Spleen (tissue), 11 donors: ENCODE results near the gene CDHR2. TPM values are rescaled to one million over a fixed set of nuclear protein-coding genes. Genes with fewer than 3 reads are reported as not detected.
A peak's percentile ranks its signal among the peaks of the same experiment; 100 is the strongest.

Source experiments
- DNase-seq: peaks from one replicate; pipeline ENCODE4 v3.0.0-alpha.2; 2020
- H3K27ac ChIP-seq, 8 donors: fragments of 200-600 bp; sonication (generic) in 7 of 8; 1 replicate in 4 of 8; 2 replicates in 4 of 8; pipeline versions ENCODE4 v1.5.0 to v1.8.0; 2016 to 2021; ENCODE audit warnings: inconsistent platforms in 4 of 8, mild to moderate bottlenecking in 4 of 8, moderate library complexity in 1 of 8
- H3K27me3 ChIP-seq, 7 donors: fragments of 200-600 bp; sonication (generic) in 6 of 7; replicated peaks in 1 of 7; 1 replicate in 4 of 7; 2 replicates in 3 of 7; pipeline versions ENCODE4 v1.5.0 to v1.8.0; 2016 to 2021; ENCODE audit warnings: inconsistent platforms in 3 of 7, mild to moderate bottlenecking in 1 of 7
- H3K36me3 ChIP-seq, 6 donors: fragments of 200-600 bp; sonication (generic) in 5 of 6; 1 replicate in 4 of 6; 2 replicates in 2 of 6; pipeline versions ENCODE4 v1.5.0 to v1.8.0; 2016 to 2021; ENCODE audit warnings: inconsistent platforms in 2 of 6
- H3K4me1 ChIP-seq, 6 donors: fragments of 200-600 bp; sonication (generic) in 5 of 6; 1 replicate in 3 of 6; 2 replicates in 3 of 6; pipeline versions ENCODE4 v1.5.0 to v1.8.0; 2016 to 2021; ENCODE audit warnings: inconsistent platforms in 3 of 6
- H3K4me3 ChIP-seq, 8 donors: fragments of 200-600 bp; sonication (generic) in 7 of 8; 1 replicate in 4 of 8; 2 replicates in 4 of 8; pipeline versions ENCODE4 v1.5.0 to v1.8.0; 2016 to 2021; ENCODE audit warnings: inconsistent platforms in 4 of 8, mild to moderate bottlenecking in 4 of 8, moderate library complexity in 2 of 8
- H3K9me3 ChIP-seq, 8 donors: fragments of 200-600 bp; sonication (generic) in 7 of 8; 1 replicate in 4 of 8; 2 replicates in 4 of 8; pipeline versions ENCODE4 v1.5.0 to v1.8.0; 2016 to 2021; ENCODE audit warnings: inconsistent platforms in 4 of 8
- CTCF ChIP-seq, 11 experiments: fragments of 200-600 bp in 7 of 11; fragments of 450-650 bp in 4 of 11; sonication (generic) in 4 of 11; IDR thresholded peaks in 8 of 11; conservative IDR thresholded peaks in 3 of 11; 1 replicate in 7 of 11; 2 replicates in 4 of 11; pipeline versions ENCODE4 v1.4.0 to v1.8.0; 2016 to 2021; ENCODE audit warnings: antibody characterized with exemption in 11 of 11, inconsistent platforms in 4 of 11, mild to moderate bottlenecking in 1 of 11
- POLR2A ChIP-seq, 3 donors: fragments of 450-650 bp; IDR thresholded peaks; one replicate each; pipeline ENCODE4 v1.5.1; 2017; ENCODE audit warnings: antibody characterized with exemption in 3 of 3, mild to moderate bottlenecking in 1 of 3
- POLR2AphosphoS5 ChIP-seq, 3 donors: sonication (generic); formaldehyde crosslinking; IDR thresholded peaks; one replicate each; pipeline ENCODE4 v1.5.1; 2017; ENCODE audit warnings: antibody characterized with exemption in 3 of 3
- WGBS, 5 donors: extraction: QIAGEN DNeasy Blood & Tissue Kit in 3 of 5; methylation state at CpG; one replicate each; pipeline versions ENCODE4 v1.1.5 to v1.1.7; 2013 to 2018; 5-methylcytosine and 5-hydroxymethylcytosine counted together
- intact Hi-C: fragments of 100-400 bp; cut with DNase I; formaldehyde crosslinking; loops from one replicate; pipeline ENCODE4 v1.15.0; 2023; ENCODE audit warnings: low total_unique reads
- polyA plus RNA-seq, 3 donors: library from polyadenylated mRNA; stranded (reverse); fragments of 200-250 nt; gene quantifications; one replicate each; pipeline ENCODE4 v1.2.1, GENCODE V29; 2013
- total RNA-seq, 7 donors: library from RNA; depleted of rRNA in 3 of 7; stranded (reverse); fragments of >200 nt in 3 of 7; fragmentation: NEBNext Ultra II Directional in 4 of 7; extraction: Animal tissue kit (Norgen Biotek cat#: 25700) in 4 of 7; gene quantifications; one replicate each; pipeline versions ENCODE4 v1.1.0 to v1.2.1, GENCODE V29; 2016 to 2021
- donor health status: healthy with polysubstance abuse.
- donor health status: DM: no; HTN: no; CAD: no; lungs with moderate emphysema.
- donor health status: DM: no; HTN: no; CAD: no.
- donor health status: Bipolar disorder and iron deficiency.
- donor health status: healthy.
- donor health status: DM: no; HTN: no; CAD: no.
- donor health status: DM: yes; HTN: yes; CAD: no.

The CDHR2 gene
- total and polyA plus RNA-seq, 10 donors: 0.02 to 1.4 (median 0.33) TPM; not detected in 2

GRCh38 chr5:176545388-176545736, 3.8 kb upstream of the CDHR2 start:
- peak overlapping the region in 2 of 8 donors; percentile 14 to 16 for H3K27ac ChIP-seq
- no peaks in the 10 kb centered on the region for H3K9me3 ChIP-seq
- 93 to 98% (median 96%) methylated on average over 6 of the region's 6 CpGs for WGBS, 5 donors
- H3K4me3 ChIP-seq: no peak overlapping the region
- no peak for DNase-seq
- H3K27me3 ChIP-seq: no peaks in the 10 kb centered on the region
- TF ChIP-seq POLR2A (IDR thresholded peaks at IDR 0.05): no peak
- TF ChIP-seq POLR2AphosphoS5 (IDR thresholded peaks at IDR 0.05): no peak
- TF ChIP-seq CTCF (IDR thresholded peaks at IDR 0.05 in 8 of 11, conservative IDR thresholded peaks at IDR 0.05 in 3 of 11): no peak
- intact Hi-C loops: no loop called here
- H3K36me3 ChIP-seq: no peaks in the 10 kb centered on the region
- H3K4me1 ChIP-seq: peaks cover 25 to 92% (median 43%) of the 10 kb centered on the region in 6 donors

- no peaks in the 10 kb centered on the region for H3K27me3 ChIP-seq
- DNase-seq: no peak
- intact Hi-C loops: no loop called here
- H3K27ac ChIP-seq: peak overlapping the region in 2 of 8 donors; percentile 14 to 16
- no peaks in the 10 kb centered on the region for H3K36me3 ChIP-seq
- H3K4me1 ChIP-seq: peaks cover 20 to 92% (median 41%) of the 10 kb centered on the region in 6 donors
- H3K9me3 ChIP-seq: no peaks in the 10 kb centered on the region
- H3K4me3 ChIP-seq: no peak overlapping the region
- no peak for TF ChIP-seq CTCF (IDR thresholded peaks at IDR 0.05 in 8 of 11, conservative IDR thresholded peaks at IDR 0.05 in 3 of 11)
- TF ChIP-seq POLR2AphosphoS5 (IDR thresholded peaks at IDR 0.05): no peak
- no peak for TF ChIP-seq POLR2A (IDR thresholded peaks at IDR 0.05)
- 79 to 87% (median 83%) methylated on average over 9 to 13 of the region's 13 CpGs for WGBS, 5 donors
Observed at GRCh38 chr5:176545737-176546509, 3.2 kb upstream of the CDHR2 start.

- H3K9me3 ChIP-seq: no peaks in the 10 kb centered on the region
- H3K4me1 ChIP-seq: peaks cover 5 to 79% (median 24%) of the 10 kb centered on the region in 6 donors
- H3K27ac ChIP-seq: peak overlapping the region in 5 of 8 donors; percentile 18 to 75 (median 58)
- no peaks in the 10 kb centered on the region for H3K36me3 ChIP-seq
- intact Hi-C loops: no loop called here
- TF ChIP-seq POLR2AphosphoS5 (IDR thresholded peaks at IDR 0.05) (peak in 1 of 3 donors; percentile 52), CTCF (IDR thresholded peaks at IDR 0.05 in 8 of 11, conservative IDR thresholded peaks at IDR 0.05 in 3 of 11) (no peak), POLR2A (IDR thresholded peaks at IDR 0.05) (no peak)
- DNase-seq: no peak
- 68 to 85% (median 77%) methylated on average over 8 of the region's 8 CpGs for WGBS, 5 donors
- H3K4me3 ChIP-seq: no peak overlapping the region
- H3K27me3 ChIP-seq: peaks cover 0 to 17% (median 0%) of the 10 kb centered on the region in 7 donors
Observed at GRCh38 chr5:176547802-176548201, 1.3 kb upstream of the CDHR2 start.

GRCh38 chr5:176549871-176550270, 729 bp downstream of the CDHR2 start:
- Histone ChIP-seq H3K4me1 (peaks cover 0 to 75% (median 16%) of the 10 kb centered on the region in 6 donors), H3K9me3 (no peaks in the 10 kb centered on the region), H3K27me3 (peaks cover 0 to 30% (median 0%) of the 10 kb centered on the region in 7 donors), H3K36me3 (no peaks in the 10 kb centered on the region), H3K27ac (peak overlapping the region in 2 of 8 donors; percentile 24 to 75), H3K4me3 (peak overlapping the region in 1 of 8 donors; percentile 47)
- TF ChIP-seq POLR2AphosphoS5 (IDR thresholded peaks at IDR 0.05): no peak
- no peak for TF ChIP-seq CTCF (IDR thresholded peaks at IDR 0.05 in 8 of 11, conservative IDR thresholded peaks at IDR 0.05 in 3 of 11)
- no peak for TF ChIP-seq POLR2A (IDR thresholded peaks at IDR 0.05)
- intact Hi-C loops: no loop called here
- WGBS, 5 donors: 57 to 90% (median 86%) methylated on average over 1 to 7 of the region's 7 CpGs
- peak; percentile 77 for DNase-seq
